A673 (cell line): ENCODE data around the gene NSMCE4A.
"Not testable (repeated sequence)": the region's sequence is repeated elsewhere in the genome, so short reads cannot be mapped to it uniquely, and the experiment has no call there.

Experiments
- EZH2 ChIP-seq: fragments of 200-600 bp; sonication (generic); IDR thresholded peaks from 2 replicates; pipeline ENCODE4 v1.6.1; 2017; ENCODE audit warnings: borderline replicate concordance, low read depth, mild to moderate bottlenecking, mixed read lengths, antibody characterized with exemption, low read length; ENCODE audit not compliant: poor library complexity, severe bottlenecking
- TF ChIP-seq, protein P1 (sequence below): fragments of 300-800, 200-600 bp; sonication (generic); conservative IDR thresholded peaks from 2 replicates; pipeline ENCODE4 v1.5.1; 2017; ENCODE audit warnings: low read depth, mild to moderate bottlenecking, antibody characterized with exemption, low read length, moderate library complexity, mixed read lengths

DNA sequence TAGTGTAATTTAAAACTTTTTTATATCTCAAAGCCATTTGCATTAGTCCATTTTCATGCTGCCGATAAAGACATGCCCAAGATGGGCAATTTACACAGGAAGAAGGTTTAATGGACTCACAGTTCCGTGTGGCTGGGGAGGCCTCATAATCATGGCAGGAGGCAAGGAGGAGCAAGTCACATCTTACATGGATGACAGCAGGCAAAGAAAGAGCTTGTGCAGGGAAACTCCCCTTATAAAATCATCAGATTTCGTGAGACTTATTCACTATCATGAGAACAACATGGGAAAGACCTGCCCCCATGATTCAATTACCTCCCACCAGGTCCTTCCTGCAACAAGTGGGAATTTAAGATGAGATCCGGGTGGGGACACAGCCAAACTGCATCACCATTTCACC, 16.7 kb upstream of the NSMCE4A start:
- TF ChIP-seq EZH2: not testable (repeated sequence)
- TF ChIP-seq, protein P1, sequence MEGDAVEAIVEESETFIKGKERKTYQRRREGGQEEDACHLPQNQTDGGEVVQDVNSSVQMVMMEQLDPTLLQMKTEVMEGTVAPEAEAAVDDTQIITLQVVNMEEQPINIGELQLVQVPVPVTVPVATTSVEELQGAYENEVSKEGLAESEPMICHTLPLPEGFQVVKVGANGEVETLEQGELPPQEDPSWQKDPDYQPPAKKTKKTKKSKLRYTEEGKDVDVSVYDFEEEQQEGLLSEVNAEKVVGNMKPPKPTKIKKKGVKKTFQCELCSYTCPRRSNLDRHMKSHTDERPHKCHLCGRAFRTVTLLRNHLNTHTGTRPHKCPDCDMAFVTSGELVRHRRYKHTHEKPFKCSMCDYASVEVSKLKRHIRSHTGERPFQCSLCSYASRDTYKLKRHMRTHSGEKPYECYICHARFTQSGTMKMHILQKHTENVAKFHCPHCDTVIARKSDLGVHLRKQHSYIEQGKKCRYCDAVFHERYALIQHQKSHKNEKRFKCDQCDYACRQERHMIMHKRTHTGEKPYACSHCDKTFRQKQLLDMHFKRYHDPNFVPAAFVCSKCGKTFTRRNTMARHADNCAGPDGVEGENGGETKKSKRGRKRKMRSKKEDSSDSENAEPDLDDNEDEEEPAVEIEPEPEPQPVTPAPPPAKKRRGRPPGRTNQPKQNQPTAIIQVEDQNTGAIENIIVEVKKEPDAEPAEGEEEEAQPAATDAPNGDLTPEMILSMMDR: not testable (repeated sequence)
